Measurements from ENCODE around the gene ADARB2.

The ADARB2 gene

DNA sequence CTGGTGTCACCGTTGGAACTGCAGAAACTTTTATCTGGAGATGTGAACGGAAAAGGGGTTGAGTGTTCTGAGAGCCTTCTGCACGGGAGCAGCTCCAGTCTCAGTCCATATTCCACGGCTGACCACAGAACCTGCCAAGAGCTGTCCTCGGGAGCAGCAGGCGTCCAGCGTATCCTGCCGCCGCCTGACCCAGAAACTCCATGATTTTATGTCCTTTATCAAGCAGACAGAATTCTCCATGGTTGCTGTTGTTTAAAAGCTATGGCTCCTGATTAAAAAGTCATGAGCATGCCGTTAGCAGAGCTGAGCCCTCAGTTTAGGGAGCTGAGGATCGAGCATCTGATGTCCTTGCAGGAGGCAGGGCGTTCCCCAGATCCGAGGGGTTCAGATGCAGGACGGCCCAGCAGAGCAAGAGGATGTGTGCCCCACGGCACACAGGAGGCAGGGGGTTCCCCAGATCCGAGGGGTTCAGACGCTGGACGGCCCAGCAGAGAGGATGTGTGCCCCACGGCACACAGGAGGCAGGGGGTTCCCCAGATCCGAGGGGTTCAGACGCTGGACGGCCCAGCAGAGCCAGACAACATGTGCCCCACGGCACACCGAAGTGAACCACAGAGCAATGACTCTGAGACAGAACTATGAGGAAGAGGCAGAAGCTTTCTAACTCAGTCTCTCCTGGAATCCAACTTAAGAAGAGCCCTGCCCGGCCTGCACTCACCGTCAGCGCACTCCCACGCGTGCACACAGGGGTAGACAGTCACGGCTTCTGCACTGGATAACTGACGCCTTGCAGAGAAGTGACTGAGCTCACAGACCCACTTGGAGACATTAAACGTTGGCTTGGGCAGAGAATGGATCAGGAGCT is 584.7 kb downstream of the ADARB2 start:
- TF ChIP-seq, protein P1, sequence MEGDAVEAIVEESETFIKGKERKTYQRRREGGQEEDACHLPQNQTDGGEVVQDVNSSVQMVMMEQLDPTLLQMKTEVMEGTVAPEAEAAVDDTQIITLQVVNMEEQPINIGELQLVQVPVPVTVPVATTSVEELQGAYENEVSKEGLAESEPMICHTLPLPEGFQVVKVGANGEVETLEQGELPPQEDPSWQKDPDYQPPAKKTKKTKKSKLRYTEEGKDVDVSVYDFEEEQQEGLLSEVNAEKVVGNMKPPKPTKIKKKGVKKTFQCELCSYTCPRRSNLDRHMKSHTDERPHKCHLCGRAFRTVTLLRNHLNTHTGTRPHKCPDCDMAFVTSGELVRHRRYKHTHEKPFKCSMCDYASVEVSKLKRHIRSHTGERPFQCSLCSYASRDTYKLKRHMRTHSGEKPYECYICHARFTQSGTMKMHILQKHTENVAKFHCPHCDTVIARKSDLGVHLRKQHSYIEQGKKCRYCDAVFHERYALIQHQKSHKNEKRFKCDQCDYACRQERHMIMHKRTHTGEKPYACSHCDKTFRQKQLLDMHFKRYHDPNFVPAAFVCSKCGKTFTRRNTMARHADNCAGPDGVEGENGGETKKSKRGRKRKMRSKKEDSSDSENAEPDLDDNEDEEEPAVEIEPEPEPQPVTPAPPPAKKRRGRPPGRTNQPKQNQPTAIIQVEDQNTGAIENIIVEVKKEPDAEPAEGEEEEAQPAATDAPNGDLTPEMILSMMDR (IDR thresholded peaks at IDR 0.05; ENCODE audit: low read depth, low read length): no peak

DNA sequence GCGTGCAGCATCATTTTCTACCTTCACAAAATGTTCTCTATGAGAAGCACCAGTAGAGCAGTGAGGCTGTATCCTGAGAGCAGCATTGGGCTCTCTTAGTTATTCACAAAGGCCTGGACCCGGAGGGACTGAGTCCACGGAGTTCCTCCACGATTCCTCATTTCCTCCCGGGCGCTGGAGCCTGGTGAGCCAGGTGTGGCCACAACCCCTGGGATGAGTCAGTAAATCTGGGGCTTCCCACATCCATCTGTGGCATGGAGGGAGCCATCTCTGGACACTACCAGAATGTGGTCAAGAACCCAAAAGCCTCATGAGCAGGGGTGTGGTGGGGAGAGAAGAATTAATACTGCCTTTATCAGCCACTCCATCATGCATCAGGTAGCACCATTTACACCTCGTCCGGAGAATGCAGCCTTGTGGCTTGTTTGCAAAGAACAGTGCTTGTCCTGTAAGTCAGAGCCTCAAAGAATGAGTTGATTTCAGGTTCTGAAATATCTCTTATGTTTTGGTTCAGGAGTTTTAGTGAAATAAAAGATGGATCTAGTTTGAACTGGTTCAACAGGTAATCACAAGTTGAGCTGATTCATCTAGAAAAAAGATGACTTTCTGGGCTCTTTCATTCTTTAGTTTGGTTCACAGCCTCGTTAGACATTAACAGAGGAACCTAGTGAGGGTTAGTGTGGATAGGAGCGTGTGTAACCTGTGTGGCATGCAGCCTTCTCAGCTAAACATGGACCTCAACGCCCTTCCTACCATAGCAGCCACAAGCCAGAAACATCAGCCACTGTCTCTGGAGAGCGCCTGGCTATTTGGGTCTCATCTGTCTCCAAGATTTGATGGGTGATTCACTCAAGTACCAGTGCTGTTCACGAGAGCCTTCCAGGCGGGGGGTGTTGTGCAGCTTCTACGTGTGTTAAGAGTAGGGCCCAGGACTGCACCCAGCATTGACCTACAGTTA is 586.0 kb downstream of the ADARB2 start:
- TF ChIP-seq, protein P1 (IDR thresholded peaks at IDR 0.05; ENCODE audit: low read depth, low read length): no peak
- H3K4me3 ChIP-seq (ENCODE audit: low read depth, low read length): no peak overlapping the region

More for the DNA sequence above, 584.7 kb downstream of the ADARB2 start:
- H3K4me3 ChIP-seq (ENCODE audit: low read depth, low read length): no peak overlapping the region

GRCh38 chr10:1150638-1150955 is 586.7 kb downstream of the ADARB2 start:
- TF ChIP-seq, protein P1 (IDR thresholded peaks at IDR 0.05; ENCODE audit: low read depth, low read length): no peak
- H3K4me3 ChIP-seq (ENCODE audit: low read depth, low read length): no peak overlapping the region

- no peak overlapping the region for H3K4me3 ChIP-seq (ENCODE audit: low read depth, low read length)
- TF ChIP-seq, protein P1 (IDR thresholded peaks at IDR 0.05; ENCODE audit: low read depth, low read length): no peak
Observed at GRCh38 chr10:1149793-1150637, 587.3 kb downstream of the ADARB2 start.

- TF ChIP-seq, protein P1 (IDR thresholded peaks at IDR 0.05; ENCODE audit: low read depth, low read length): no peak
- H3K4me3 ChIP-seq (ENCODE audit: low read depth, low read length): no peak overlapping the region
Observed at GRCh38 chr10:1148855-1149605, 588.3 kb downstream of the ADARB2 start.

DNA sequence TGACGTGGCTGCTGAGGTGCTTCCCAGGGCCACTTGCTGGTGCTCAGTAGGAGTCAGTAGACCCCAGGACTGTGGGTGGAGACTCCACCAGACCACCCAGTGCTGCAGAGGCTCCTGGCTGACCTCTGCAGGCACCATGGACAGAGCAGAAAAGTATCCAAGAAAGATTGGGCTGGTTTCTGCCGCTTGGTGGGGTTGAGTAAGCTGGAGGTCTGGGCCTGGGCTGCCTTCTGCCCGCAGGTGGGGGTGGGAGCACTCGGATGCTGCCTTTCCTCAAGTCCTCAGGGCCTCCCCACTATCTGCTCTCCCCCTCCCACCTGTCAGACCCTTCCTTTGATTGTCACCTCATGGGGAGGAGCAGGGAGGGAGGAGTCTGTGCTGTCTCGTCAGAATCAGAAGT is 589.5 kb downstream of the ADARB2 start:
- H3K4me3 ChIP-seq (ENCODE audit: low read depth, low read length): no peak overlapping the region
- TF ChIP-seq, protein P1 (IDR thresholded peaks at IDR 0.05; ENCODE audit: low read depth, low read length): no peak
